GM12891 (cell line): ENCODE measurements around the gene PLIN4.

Experiments used
- POLR2A ChIP-seq: IDR thresholded peaks from 2 replicates; pipeline ENCODE4 v1.6.1; 2011; ENCODE audit warnings: low read depth, low read length, control low read depth
- POLR2AphosphoS5 ChIP-seq: IDR thresholded peaks from 2 replicates; pipeline ENCODE4 v1.6.1; 2011; ENCODE audit warnings: low read depth, low read length, control low read depth

DNA sequence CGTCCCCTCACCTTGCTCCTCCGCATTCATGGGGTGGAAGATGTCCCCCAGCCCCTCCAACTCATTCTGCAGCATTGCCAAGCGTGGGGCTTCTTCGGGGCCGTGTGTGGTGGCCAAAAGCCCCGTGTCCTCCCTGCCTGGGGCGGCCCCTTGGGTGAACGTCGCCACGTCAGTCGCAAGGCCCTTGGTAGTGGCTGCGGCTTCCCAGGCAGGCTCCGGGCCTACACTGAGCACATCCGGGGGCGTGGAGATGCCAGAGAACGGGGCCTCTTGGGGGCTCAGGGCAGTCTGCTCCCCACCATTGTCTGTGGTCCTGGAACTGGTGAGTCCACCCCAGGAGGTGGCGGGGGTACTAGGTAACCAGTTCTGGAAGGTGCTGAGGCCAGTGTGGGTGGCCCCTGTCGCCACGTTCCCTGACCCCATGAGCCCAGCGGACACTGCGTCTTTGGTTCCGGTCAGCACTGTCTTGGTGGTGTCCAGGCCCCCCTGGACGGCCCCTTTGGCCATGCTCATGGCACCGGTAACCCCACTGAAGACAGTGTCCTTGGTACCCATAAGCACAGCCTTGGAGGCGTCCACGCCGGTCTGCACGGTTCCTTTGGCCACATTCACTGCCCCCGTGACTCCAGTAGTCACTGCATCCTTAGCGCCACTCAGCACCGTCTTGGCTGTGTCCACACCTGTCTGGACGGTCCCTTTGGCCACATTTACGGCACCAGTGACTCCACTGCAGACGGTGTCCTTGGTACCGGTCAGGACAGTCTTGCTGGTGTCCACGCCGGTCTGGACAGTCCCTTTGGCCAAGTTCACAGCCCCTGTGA lies 7.6 kb downstream of the PLIN4 start:
- TF ChIP-seq POLR2A (no peak), POLR2AphosphoS5 (no peak)
